Suppressor macrophage (primary cell): ENCODE results near the gene GLIPR2.
A peak's percentile ranks its signal among the peaks of the same experiment; 100 is the strongest.
"Not testable (repeated sequence)": the region's sequence is repeated elsewhere in the genome, so short reads cannot be mapped to it uniquely, and the experiment has no call there.

Experiments
- DNase-seq, 4 experiments: peaks; one replicate each; pipeline ENCODE4 v3.0.0-alpha.2; 2020 to 2022

The GLIPR2 gene

GRCh38 chr9:36123515-36123914 lies 13.0 kb upstream of the GLIPR2 start:
- DNase-seq = peak; percentile 50 to 83 (median 68)

DNA sequence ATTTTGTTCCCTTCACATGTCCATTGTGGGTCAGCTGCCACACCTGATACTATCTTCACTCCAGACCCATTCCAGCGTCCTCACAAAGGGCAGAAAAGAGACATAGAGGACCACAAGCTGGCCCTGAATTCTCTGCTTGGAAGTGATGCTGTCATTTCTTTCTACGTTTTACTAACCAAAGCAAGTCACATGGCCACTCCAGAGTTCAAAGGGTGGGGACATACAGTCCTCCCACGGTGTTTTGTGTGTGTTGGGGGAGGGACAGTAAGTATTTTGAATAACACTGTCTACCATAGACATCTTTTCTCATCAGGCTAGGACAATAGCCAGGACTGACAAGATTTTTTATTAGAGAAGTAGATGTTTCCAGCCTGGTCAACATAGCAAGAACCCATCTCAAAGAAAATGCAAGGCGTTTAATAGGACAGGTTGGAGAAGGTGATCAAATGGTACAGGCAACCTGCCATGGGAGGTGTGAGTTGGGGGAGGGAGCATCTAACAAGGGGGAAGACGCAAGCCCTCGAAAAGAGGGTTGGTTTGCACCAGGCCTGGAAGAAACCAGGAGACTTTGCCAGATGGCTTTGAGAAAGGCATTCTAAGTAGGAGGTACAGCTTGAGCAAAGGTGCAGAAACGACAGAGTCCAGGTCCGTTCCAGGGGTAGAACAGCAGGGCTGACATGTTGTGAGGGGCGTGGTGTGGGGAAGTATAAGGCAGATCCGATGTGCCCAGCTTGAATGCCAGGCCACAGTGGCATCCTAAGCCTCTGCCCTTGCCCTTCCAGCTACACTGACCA lies 11.3 kb upstream of the GLIPR2 start:
- DNase-seq = peak in 3 of 4 experiments; percentile 64 to 73 (median 68)

GRCh38 chr9:36126016-36126730 lies 10.4 kb upstream of the GLIPR2 start:
- peak in 3 of 4 experiments; percentile 49 to 64 (median 59) for DNase-seq

GRCh38 chr9:36127652-36128244 lies 8.8 kb upstream of the GLIPR2 start:
- peak; percentile 82 to 91 (median 88) for DNase-seq

DNA sequence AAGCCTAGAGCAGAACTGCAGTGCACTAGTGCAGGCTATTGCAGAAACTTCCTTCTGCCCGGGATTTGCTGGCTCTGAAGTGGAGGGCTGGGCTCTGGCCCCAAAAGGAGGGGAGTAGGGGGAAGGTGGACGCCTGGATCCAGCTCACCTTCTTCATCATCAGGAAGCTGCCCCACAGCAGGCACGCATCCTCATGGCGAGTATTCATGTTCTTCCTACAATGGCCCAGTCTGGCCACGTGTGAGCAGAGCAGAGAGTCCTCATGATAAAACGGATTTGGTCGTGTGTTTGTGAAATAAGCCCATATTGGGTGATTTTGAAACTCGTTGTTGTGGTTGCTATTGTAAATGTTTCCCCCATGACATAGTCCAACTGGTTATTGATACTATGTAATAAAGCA lies 8.2 kb upstream of the GLIPR2 start:
- peak; percentile 61 to 83 (median 76) for DNase-seq

- DNase-seq = peak; percentile 51 to 79 (median 74)
Observed at GRCh38 chr9:36129139-36129538, 7.4 kb upstream of the GLIPR2 start.

- not testable (repeated sequence) for DNase-seq
Observed at GRCh38 chr9:36131666-36132065, 4.9 kb upstream of the GLIPR2 start.

GRCh38 chr9:36132086-36132485 lies 4.4 kb upstream of the GLIPR2 start:
- DNase-seq = no peak

GRCh38 chr9:36134761-36135505 lies 1.6 kb upstream of the GLIPR2 start:
- no peak for DNase-seq

DNA sequence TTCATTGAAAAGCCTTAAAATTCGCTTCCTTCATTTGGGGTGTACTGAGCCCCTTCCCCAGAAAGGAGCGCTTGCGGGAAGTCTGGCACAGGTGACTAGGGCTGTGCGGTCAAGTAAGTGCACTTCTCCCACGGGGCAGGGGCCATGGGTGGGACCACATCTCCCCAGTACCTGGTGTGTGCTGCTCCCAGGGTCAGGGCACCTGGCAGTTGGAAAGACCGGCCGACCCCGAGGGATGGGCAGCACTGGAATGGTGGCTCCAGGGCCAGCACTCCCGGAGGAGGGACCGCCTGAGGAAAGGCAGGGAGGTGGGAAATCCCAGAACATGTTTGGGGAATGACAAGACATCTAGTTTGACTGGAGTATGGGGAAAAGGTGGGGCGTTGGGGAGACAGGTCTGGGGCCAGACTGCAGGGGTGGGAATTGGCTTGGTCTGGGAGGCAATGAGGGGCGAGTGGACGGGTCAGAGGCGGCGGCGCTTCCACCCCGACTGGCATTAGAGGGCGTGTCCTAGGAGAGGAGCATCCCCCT lies 727 bp upstream of the GLIPR2 start:
- no peak for DNase-seq

GRCh38 chr9:36136894-36137391 lies 410 bp downstream of the GLIPR2 start:
- DNase-seq = no peak

DNA sequence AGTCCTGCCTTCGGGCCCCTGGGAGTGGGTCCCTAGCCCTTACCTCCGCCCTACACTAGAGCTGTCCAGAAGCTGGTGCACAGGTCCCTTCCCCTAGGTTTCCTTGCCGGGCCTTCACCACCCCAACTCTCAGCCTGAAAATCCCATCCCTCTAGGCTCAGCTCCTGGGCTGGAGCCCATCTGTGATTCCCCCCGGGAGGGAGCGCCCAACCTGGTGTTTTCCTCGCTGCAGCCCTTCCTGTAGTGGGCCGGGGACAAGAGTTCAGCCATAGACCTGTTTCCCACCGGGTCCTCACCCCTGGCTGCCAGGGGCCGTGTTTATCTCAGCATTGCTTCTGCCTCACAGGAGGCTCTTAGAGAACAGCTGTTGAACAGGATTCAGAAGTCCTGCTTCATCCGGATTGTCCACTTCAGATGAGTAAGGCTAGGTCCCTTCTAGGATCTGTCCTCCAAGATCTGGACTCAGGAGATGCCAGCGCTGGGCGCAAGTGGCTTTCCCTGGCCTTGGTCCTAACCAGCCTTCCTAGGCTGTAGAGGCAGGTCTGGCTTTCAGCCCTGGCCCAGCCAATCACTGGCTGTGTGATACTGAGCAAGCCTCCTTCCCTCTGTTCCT lies 965 bp downstream of the GLIPR2 start:
- DNase-seq = peak; percentile 36 to 61 (median 52)

DNA sequence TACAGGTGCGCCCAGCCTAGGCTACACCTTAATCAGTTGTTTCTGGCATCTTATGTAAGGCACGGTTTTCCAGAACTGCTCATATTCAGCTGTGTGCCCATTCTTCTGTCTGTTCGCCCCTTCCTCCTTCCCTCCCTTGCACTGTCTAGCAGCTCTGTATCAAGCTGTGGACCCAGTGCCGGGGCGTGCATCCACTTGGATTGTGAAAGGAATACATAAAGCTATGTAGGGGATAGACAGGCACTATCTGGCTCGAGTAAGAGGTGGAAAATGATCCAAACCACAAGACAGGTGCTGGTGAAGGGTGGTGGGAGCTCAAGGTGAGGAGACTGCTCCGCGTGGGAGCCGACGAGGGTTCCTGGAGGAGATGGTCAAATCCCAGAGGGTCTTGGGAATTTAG lies 2.0 kb downstream of the GLIPR2 start:
- no peak for DNase-seq

- no peak for DNase-seq
Observed at GRCh38 chr9:36138901-36139300, 2.4 kb downstream of the GLIPR2 start.

DNA sequence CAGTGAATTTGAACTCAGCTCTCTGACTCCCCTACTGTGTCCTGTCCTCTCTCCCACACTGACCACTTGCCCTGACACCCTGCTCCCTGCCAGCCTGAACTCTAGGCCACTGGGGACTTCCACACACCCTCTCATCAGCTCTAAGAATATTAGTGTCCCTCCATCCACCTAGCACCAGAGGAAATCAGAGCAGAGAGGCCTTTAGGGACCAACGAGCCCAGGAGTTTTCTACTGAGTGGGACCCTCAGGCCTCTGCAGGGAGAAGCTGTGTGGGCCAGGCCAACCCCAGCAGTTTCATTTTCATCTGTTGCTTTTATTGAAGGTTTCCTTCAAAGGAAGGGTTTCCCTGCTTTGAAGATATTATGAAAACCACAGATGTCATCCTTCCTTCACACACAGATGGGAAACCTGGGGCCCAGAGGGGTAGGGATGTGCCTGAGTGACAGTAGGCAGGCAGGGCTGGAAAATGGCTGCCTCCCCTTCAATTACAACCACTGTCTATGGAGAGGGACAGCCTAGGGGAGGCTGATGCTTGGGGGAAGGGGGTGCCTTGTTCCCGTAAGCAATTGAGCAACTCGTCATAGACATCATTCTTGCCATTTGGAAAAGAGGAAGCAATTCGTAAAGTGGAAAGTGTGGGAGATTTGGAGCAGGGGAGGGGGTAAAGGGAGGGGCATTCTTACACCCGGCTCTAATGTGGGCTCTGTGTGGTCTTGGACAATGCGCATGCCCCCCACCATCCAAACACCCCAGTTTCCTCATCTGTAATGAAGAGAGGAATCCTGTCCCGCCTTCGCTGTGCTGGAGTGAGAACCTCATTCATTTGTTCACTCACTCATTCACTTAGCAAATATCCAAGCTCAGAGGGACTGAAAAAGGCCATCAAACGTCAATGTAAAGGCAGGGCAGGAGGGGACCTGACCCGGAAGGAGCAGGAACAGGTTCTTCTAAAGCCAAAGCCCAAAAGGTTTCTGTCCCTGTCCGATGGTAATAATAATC lies 3.9 kb downstream of the GLIPR2 start:
- peak; percentile 85 to 96 (median 90) for DNase-seq

- DNase-seq = peak in 3 of 4 experiments; percentile 55 to 73 (median 58)
Observed at GRCh38 chr9:36141288-36141687, 4.8 kb downstream of the GLIPR2 start.

- DNase-seq = no peak
Observed at GRCh38 chr9:36141761-36142160, 5.2 kb downstream of the GLIPR2 start.

DNA sequence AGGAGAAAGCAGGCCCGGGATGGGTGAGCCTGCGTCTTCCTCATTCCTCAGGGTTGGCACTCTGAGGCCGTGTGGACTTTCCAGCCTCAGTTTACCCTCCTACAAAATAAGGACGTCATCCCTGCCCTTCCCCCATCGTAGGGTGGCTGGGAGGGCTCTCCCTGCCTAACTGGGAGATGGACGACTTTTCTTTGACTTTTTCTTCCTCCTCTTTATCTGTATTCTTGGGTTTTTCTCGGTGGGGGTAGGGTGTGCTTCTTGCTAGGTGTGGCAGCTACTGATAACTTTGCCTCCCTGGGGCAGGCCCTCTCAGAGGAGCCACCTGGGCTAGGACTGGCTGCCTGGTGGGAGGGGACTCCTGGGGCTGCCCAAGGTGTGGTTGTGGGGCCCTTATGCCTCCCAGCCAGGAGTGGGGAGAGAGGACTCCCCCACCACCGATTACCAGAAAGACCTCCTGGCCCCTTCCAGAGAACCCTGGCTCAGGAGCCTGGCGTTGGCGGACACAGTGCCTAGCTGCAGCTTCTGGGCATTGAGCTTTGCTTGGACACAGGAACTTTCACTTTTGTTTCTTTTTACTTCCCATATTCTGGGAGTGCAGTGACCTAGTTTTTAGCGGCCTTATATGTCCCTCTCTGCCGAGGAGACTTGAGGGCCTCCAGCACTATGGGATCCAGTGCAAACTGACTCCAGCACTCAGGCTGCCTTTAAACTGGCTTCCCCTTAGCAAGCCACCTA lies 6.1 kb downstream of the GLIPR2 start:
- DNase-seq = peak; percentile 69 to 86 (median 80)

GRCh38 chr9:36143245-36143641 lies 6.7 kb downstream of the GLIPR2 start:
- DNase-seq = peak in 3 of 4 experiments; percentile 55 to 76 (median 70)
